LHCN-M2 (cell line): ENCODE data around the gene BICC1. TPM values are rescaled to one million over a fixed set of nuclear protein-coding genes. Genes with fewer than 3 reads are reported as not detected.
A peak's percentile ranks its signal among the peaks of the same experiment; 100 is the strongest.

ENCODE experiments used
- DNase-seq: peaks from one replicate; pipeline ENCODE4 v3.0.0-alpha.2; 2012; ENCODE audit warnings: low read depth
- total RNA-seq: library from RNA; depleted of rRNA; stranded (reverse); fragments of >200 nt; gene quantifications from 2 replicates; pipeline ENCODE4 v1.2.3, GENCODE V29; 2014

Gene BICC1
- total RNA-seq, 1 experiment from 2014 or later: 20.7 TPM

- no peak for DNase-seq
Measured at GRCh38 chr10:58645416-58646146, 132.9 kb downstream of the BICC1 start.

GRCh38 chr10:58647376-58648112, 134.9 kb downstream of the BICC1 start:
- DNase-seq: no peak

- DNase-seq: no peak
Measured at GRCh38 chr10:58648131-58648530, 135.5 kb downstream of the BICC1 start.

- DNase-seq: peak; percentile 73
Measured at GRCh38 chr10:58651040-58651439, 138.4 kb downstream of the BICC1 start.

GRCh38 chr10:58651742-58652141, 139.1 kb downstream of the BICC1 start:
- no peak for DNase-seq

GRCh38 chr10:58653139-58653538, 140.5 kb downstream of the BICC1 start:
- DNase-seq: peak; percentile 72

- DNase-seq: peak; percentile 53
Measured at GRCh38 chr10:58660575-58661255, 148.0 kb downstream of the BICC1 start.

GRCh38 chr10:58661336-58661735, 148.7 kb downstream of the BICC1 start:
- no peak for DNase-seq

- DNase-seq: no peak
Measured at GRCh38 chr10:58661902-58662301, 149.2 kb downstream of the BICC1 start.

GRCh38 chr10:58662314-58662713, 149.6 kb downstream of the BICC1 start:
- peak; percentile 92 for DNase-seq

- no peak for DNase-seq
Measured at GRCh38 chr10:58665361-58665760, 152.7 kb downstream of the BICC1 start.

GRCh38 chr10:58666024-58666423, 153.4 kb downstream of the BICC1 start:
- DNase-seq: peak; percentile 62

- DNase-seq: no peak
Measured at GRCh38 chr10:58667658-58668310, 155.1 kb downstream of the BICC1 start.

- no peak for DNase-seq
Measured at GRCh38 chr10:58672845-58673244, 160.2 kb downstream of the BICC1 start.

GRCh38 chr10:58674251-58674650, 161.6 kb downstream of the BICC1 start:
- DNase-seq: no peak

- no peak for DNase-seq
Measured at GRCh38 chr10:58675321-58675720, 162.6 kb downstream of the BICC1 start.

GRCh38 chr10:58691528-58691927, 178.9 kb downstream of the BICC1 start:
- no peak for DNase-seq

GRCh38 chr10:58693919-58694318, 181.2 kb downstream of the BICC1 start:
- no peak for DNase-seq

- DNase-seq: no peak
Measured at GRCh38 chr10:58695022-58695421, 182.3 kb downstream of the BICC1 start.

GRCh38 chr10:58696736-58697135, 184.1 kb downstream of the BICC1 start:
- peak; percentile 48 for DNase-seq

GRCh38 chr10:58697691-58698090, 185.0 kb downstream of the BICC1 start:
- no peak for DNase-seq

- peak; percentile 28 for DNase-seq
Measured at GRCh38 chr10:58698777-58699356, 186.2 kb downstream of the BICC1 start.
